GM18505 (cell line): ENCODE data around the gene PFKFB1.
"Not testable (repeated sequence)": the region's sequence is repeated elsewhere in the genome, so short reads cannot be mapped to it uniquely, and the experiment has no call there.

Source experiments
- ATAC-seq: cut with Tn5 transposase; IDR thresholded peaks from one replicate; pipeline ENCODE4 v1.9.1; 2021; ENCODE audit not compliant: unreplicated experiment
- POLR2A ChIP-seq: IDR thresholded peaks from 4 replicates; pipeline ENCODE4 v1.6.1; 2011; ENCODE audit warnings: borderline replicate concordance; ENCODE audit not compliant: insufficient read depth, insufficient read length; ENCODE audit errors: extremely low read depth

PFKFB1 gene

GRCh38 chrX:55007656-55008055 lies 13.7 kb upstream of the PFKFB1 start:
- ATAC-seq: no peak
- TF ChIP-seq POLR2A: no peak

DNA sequence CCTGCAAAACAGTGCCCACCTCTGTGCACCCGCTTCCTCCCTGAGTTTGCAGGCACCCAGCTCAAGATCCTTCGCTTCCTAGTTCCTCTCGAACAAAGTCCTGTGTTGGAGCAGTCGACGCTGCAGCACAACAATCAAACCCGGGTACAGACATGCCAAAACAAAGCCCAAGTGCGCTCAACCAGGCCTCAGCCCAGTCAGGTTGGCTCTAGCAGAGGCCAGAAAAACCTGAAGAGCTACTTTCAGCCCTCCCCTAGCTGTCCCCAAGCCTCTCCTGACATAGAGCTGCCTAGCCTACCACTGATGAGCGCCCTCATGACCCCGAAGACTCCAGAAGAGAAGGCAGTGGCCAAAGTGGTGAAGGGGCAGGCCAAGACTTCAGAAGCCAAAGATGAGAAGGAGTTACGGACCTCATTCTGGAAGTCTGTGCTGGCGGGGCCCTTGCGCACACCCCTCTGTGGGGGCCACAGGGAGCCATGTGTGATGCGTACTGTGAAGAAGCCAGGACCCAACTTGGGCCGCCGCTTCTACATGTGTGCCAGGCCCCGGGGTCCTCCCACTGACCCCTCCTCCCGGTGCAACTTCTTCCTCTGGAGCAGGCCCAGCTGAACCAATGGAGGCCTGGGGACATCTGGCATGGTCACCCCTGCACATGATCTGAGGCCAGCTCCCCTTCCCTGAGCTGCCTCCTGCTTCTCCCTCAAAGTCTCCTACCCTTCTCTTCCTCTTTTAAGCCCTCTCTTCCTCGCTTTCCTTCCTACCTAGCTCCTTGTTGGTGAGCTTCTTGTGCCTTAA lies 13.0 kb upstream of the PFKFB1 start:
- no peak for TF ChIP-seq POLR2A
- no peak for ATAC-seq

GRCh38 chrX:55005256-55005655 lies 11.3 kb upstream of the PFKFB1 start:
- TF ChIP-seq POLR2A: no peak
- ATAC-seq: no peak

DNA sequence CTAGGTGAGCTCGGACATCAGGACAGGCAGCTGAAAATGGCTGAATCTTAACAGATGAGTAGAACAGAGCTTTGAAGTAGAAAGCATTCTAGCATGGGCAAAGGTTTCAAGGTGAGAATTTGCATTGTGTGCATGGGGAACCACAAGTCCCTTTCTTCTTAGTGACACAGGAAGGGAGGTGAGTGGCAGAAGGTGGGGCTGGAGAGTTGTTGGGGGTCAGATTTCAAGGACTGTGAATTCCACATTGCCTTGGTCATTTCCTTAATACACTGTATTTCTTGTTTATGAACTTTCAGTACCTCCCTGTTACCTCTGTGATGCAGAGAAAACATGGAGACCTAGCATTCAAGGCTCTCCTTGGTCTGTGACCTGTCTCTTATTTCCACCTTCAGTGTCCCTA lies 10.2 kb upstream of the PFKFB1 start:
- no peak for TF ChIP-seq POLR2A
- no peak for ATAC-seq

GRCh38 chrX:54999717-55000598 lies 6.0 kb upstream of the PFKFB1 start, which contains the start of gene APEX2:
TSS of gene APEX2 (plus strand) at chrX:55000363. CDS start at chrX:55000423, 60 bp downstream.
- peak; percentile 85 for TF ChIP-seq POLR2A
- ATAC-seq: peak; percentile 94

- no peak for TF ChIP-seq POLR2A
- no peak for ATAC-seq
Measured at GRCh38 chrX:54995621-54996020, 1.6 kb upstream of the PFKFB1 start.

DNA sequence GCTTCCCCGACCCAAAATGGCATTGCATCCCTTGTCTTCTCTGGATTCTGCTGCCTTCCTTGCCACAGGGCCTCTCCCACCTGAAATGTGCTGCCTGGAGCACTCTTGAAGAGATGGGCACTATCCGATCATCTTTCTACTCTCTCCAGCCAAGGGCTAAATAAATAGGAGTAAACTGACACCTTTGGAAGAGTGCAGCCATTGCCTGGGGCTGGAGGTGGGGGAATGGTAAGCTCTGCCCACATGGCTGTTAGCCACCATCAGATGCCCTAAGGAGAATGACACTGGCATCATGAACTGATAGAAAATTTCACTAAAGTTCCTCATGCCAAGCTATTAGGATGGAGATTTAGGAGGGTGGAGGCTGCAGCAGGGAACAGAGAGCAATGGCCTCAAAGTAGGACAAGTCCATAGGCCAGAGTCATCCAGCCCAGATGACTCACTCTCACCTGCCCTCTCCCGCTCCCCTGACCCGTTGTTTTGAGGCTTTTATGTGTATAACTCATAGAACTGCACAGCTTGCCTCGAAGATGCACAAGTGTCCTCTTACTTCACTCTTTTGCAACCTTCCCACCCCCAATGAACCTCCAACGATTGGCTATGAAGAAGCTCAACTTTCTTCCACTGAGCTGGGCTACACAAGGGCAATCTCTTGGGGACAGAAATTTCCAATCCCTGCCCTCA lies 822 bp upstream of the PFKFB1 start:
- ATAC-seq: no peak
- TF ChIP-seq POLR2A: no peak

- ATAC-seq: no peak
- no peak for TF ChIP-seq POLR2A
Measured at GRCh38 chrX:54992911-54993622, 921 bp downstream of the PFKFB1 start.

DNA sequence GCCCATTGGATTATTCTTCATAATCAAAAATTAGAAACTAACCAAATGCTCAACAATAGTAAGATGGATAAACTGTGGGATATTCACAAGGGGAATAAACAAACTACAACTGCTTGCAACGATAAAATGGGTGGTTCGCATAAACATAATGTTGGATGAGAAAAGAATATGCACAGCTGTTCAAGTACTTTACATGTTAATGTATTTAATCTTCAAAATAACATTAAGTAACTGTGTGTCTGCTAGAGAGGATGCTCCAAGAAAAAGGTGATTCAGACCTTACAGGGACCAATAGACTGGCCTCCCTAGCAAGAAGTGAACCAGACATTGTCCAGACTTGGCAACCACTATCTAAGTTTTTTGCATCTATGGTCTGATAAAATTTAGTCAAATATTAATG lies 2.3 kb downstream of the PFKFB1 start:
- ATAC-seq: no peak
- no peak for TF ChIP-seq POLR2A

DNA sequence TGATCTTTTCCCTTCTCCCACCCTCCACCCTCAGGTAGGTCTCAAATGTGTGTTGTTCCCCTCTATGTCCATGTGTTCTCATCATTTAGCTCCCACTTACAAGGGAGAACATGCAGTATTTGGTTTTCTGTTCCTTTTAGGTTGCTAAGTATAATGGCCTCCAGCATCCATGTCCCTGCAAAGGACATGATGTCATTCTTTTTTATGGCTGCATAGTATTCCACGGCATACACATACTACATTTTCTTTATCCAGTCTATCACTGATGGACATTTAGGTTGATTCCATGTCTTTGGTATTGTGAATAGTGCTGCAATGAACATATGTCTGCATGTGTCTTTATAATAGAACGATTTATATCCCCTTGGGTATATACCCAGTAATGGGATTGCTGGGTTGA lies 10.7 kb downstream of the PFKFB1 start:
- not testable (repeated sequence) for ATAC-seq

- ATAC-seq: no peak
- TF ChIP-seq POLR2A: no peak
Measured at GRCh38 chrX:54980334-54980733, 13.7 kb downstream of the PFKFB1 start.

DNA sequence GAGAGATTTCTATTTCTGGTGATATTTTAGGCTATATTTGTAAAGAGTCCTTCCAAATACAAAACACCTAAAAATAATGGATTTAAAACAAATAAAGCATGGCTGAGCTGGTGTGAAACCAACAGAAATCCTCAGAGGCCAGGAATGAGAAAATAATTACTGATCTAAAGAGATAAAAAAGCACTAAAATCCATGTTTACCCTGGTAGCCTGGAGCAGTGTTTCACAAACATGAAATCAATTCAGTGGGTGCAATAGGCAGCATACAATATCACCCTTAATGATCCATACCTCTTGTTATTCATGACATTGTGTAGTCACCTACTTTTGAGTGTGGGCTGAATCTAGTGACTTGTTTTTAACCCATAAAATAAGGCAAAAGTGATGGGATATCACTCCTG lies 14.6 kb downstream of the PFKFB1 start:
- TF ChIP-seq POLR2A: no peak
- no peak for ATAC-seq

GRCh38 chrX:54978448-54978847 lies 15.5 kb downstream of the PFKFB1 start:
- no peak for ATAC-seq
- no peak for TF ChIP-seq POLR2A
